H9 (cell line): Measurements from ENCODE around the gene CMTM8. TPM values are rescaled to one million over a fixed set of nuclear protein-coding genes. Genes with fewer than 3 reads are reported as not detected.
A peak's percentile ranks its signal among the peaks of the same experiment; 100 is the strongest.

Source experiments
- DNase-seq: peaks from one replicate; pipeline ENCODE4 v3.0.0-alpha.2; 2017
- H2AFZ ChIP-seq: one replicate; pipeline ENCODE4 v1.6.1; 2013; ENCODE audit warnings: mild to moderate bottlenecking, low read length, control low read depth, moderate library complexity
- H2AK5ac ChIP-seq: 2 replicates; pipeline ENCODE4 v1.6.1; 2013; ENCODE audit warnings: low read length, control low read depth, mixed read lengths; ENCODE audit not compliant: insufficient read length
- H2BK120ac ChIP-seq: one replicate; pipeline ENCODE4 v1.6.1; 2013; ENCODE audit warnings: low read depth, mild to moderate bottlenecking, low read length, control low read depth, inconsistent platforms; ENCODE audit not compliant: poor library complexity, severe bottlenecking
- H2BK12ac ChIP-seq: 2 replicates; pipeline ENCODE4 v1.6.1; 2013; ENCODE audit warnings: low read length, control low read depth, mixed read lengths, low read depth; ENCODE audit not compliant: insufficient read length
- H2BK15ac ChIP-seq: 2 replicates; pipeline ENCODE4 v1.6.1; 2013; ENCODE audit warnings: low read depth, low read length, control low read depth
- H2BK20ac ChIP-seq: one replicate; pipeline ENCODE4 v1.6.1; 2013; ENCODE audit warnings: low read depth, mild to moderate bottlenecking, low read length, control low read depth, inconsistent platforms; ENCODE audit not compliant: poor library complexity, severe bottlenecking
- H2BK5ac ChIP-seq: 2 replicates; pipeline ENCODE4 v1.6.1; 2013; ENCODE audit warnings: low read length, control low read depth, mixed read lengths; ENCODE audit not compliant: insufficient read length
- H3K14ac ChIP-seq: 2 replicates; pipeline ENCODE4 v1.6.1; 2013; ENCODE audit warnings: low read length, control low read depth; ENCODE audit not compliant: insufficient read depth
- H3K18ac ChIP-seq: 2 replicates; pipeline ENCODE4 v1.6.1; 2013; ENCODE audit warnings: low read depth, mild to moderate bottlenecking, mixed read lengths, low read length, control low read depth; ENCODE audit not compliant: insufficient read length
- H3K23ac ChIP-seq: 2 replicates; pipeline ENCODE4 v1.6.1; 2013; ENCODE audit warnings: low read length, control low read depth, mixed read lengths, low read depth; ENCODE audit not compliant: insufficient read length
- H3K23me2 ChIP-seq: 2 replicates; pipeline ENCODE4 v1.6.1; 2013; ENCODE audit warnings: low read depth, mild to moderate bottlenecking, mixed read lengths, low read length, control low read depth; ENCODE audit not compliant: insufficient read length, poor library complexity, severe bottlenecking
- H3K27ac ChIP-seq: 2 replicates; pipeline ENCODE4 v1.5.1; 2013; ENCODE audit warnings: low read length, control low read depth, mixed read lengths, low read depth; ENCODE audit not compliant: insufficient read length
- H3K27me3 ChIP-seq: 2 replicates; pipeline ENCODE4 v1.6.1; 2013; ENCODE audit warnings: low read length, control low read depth, inconsistent platforms; ENCODE audit not compliant: insufficient read depth
- H3K4ac ChIP-seq: 2 replicates; pipeline ENCODE4 v1.6.1; 2013; ENCODE audit warnings: low read depth, mild to moderate bottlenecking, control low read depth, inconsistent platforms, low read length, moderate library complexity
- H3K4me1 ChIP-seq: 2 replicates; pipeline ENCODE4 v1.6.1; 2013; ENCODE audit warnings: low read length, control low read depth, inconsistent platforms; ENCODE audit not compliant: insufficient read depth
- H3K4me2 ChIP-seq: 2 replicates; pipeline ENCODE4 v1.6.1; 2013; ENCODE audit warnings: low read length, control low read depth, mixed read lengths; ENCODE audit not compliant: insufficient read length, insufficient read depth
- H3K56ac ChIP-seq: 2 replicates; pipeline ENCODE4 v1.6.1; 2013; ENCODE audit warnings: low read depth, mild to moderate bottlenecking, mixed read lengths, low read length, control low read depth; ENCODE audit not compliant: insufficient read length
- H3K79me1 ChIP-seq: 2 replicates; pipeline ENCODE4 v1.6.1; 2013; ENCODE audit warnings: low read depth, mild to moderate bottlenecking, moderate library complexity, low read length, control low read depth, inconsistent platforms; ENCODE audit not compliant: insufficient read depth, poor library complexity, severe bottlenecking
- H3K79me2 ChIP-seq: 2 replicates; pipeline ENCODE4 v1.6.1; 2013; ENCODE audit warnings: low read length, control low read depth, inconsistent platforms; ENCODE audit not compliant: insufficient read depth
- H3K9ac ChIP-seq: 2 replicates; pipeline ENCODE4 v1.6.1; 2013; ENCODE audit warnings: low read length, control low read depth, mixed read lengths; ENCODE audit not compliant: insufficient read length; ENCODE audit errors: extremely low read depth
- H3K9me3 ChIP-seq: one replicate; pipeline ENCODE4 v1.6.1; 2013; ENCODE audit warnings: low read depth, low read length, inconsistent platforms; ENCODE audit not compliant: control insufficient read depth
- H3T11ph ChIP-seq: one replicate; pipeline ENCODE4 v1.6.1; 2013; ENCODE audit warnings: mild to moderate bottlenecking, low read length, control low read depth, inconsistent platforms
- H4K20me1 ChIP-seq: one replicate; pipeline ENCODE4 v1.6.1; 2013; ENCODE audit not compliant: control insufficient read depth, insufficient read length, insufficient read depth
- H4K5ac ChIP-seq: 2 replicates; pipeline ENCODE4 v1.6.1; 2013; ENCODE audit warnings: low read depth, mild to moderate bottlenecking, mixed read lengths, low read length, control low read depth; ENCODE audit not compliant: insufficient read length
- H4K8ac ChIP-seq: replicated peaks from 2 replicates; pipeline ENCODE4 v1.6.1; 2013; ENCODE audit warnings: low read length, control low read depth, mixed read lengths, low read depth; ENCODE audit not compliant: insufficient read length
- H4K91ac ChIP-seq: 2 replicates; pipeline ENCODE4 v1.6.1; 2013; ENCODE audit warnings: low read depth, mild to moderate bottlenecking, moderate library complexity, mixed read lengths, low read length, control low read depth; ENCODE audit not compliant: insufficient read length
- H3K27ac Mint-ChIP-seq, 3 experiments: 2 replicates in 2 of 3; 3 replicates in 1 of 3; pipeline ENCODE4 v1.8.0; 2020 to 2021; ENCODE audit warnings: mixed read lengths in 3 of 3, mild to moderate bottlenecking in 1 of 3, moderate library complexity in 1 of 3
- H3K27me3 Mint-ChIP-seq: 2 replicates; pipeline ENCODE4 v1.8.0; 2021; ENCODE audit warnings: low read depth, mild to moderate bottlenecking, moderate library complexity, mixed read lengths
- H3K36me3 Mint-ChIP-seq, 3 experiments: 2 replicates in 2 of 3; 3 replicates in 1 of 3; pipeline ENCODE4 v1.8.0; 2020 to 2021; ENCODE audit warnings: low read depth in 3 of 3, mixed read lengths in 3 of 3; ENCODE audit not compliant: insufficient read depth in 1 of 3
- H3K4me1 Mint-ChIP-seq, 2 experiments: 2 replicates each; pipeline ENCODE4 v1.8.0; 2020; ENCODE audit warnings: mixed read lengths in 2 of 2
- H3K4me3 Mint-ChIP-seq, 2 experiments: 2 replicates in 1 of 2; 3 replicates in 1 of 2; pipeline ENCODE4 v1.8.0; 2020 to 2021; ENCODE audit warnings: mild to moderate bottlenecking in 2 of 2, mixed read lengths in 2 of 2, moderate library complexity in 1 of 2
- H3K9me3 Mint-ChIP-seq, 2 experiments: 2 replicates in 1 of 2; 3 replicates in 1 of 2; pipeline ENCODE4 v1.8.0; 2020; ENCODE audit warnings: mild to moderate bottlenecking in 2 of 2, mixed read lengths in 2 of 2, moderate library complexity in 1 of 2
- CTCF ChIP-seq: fragments of 200-600 bp; sonication (generic); conservative IDR thresholded peaks from 3 replicates; pipeline ENCODE4 v1.8.0; 2021; ENCODE audit warnings: antibody characterized with exemption, mild to moderate bottlenecking
- WGBS: extraction: QIAGEN DNeasy Blood & Tissue Kit; methylation state at CpG from one replicate; pipeline ENCODE4 v1.1.7; 2013; ENCODE audit warnings: missing lambda C conversion rate, low lambda C conversion rate, mixed read lengths; ENCODE audit not compliant: insufficient read length; ENCODE audit errors: extremely low coverage; 5-methylcytosine and 5-hydroxymethylcytosine counted together
- total RNA-seq: library from RNA; stranded (reverse); gene quantifications from 2 replicates; pipeline ENCODE4 v1.2.1, GENCODE V29; 2021

CMTM8 gene
- total RNA-seq, 1 experiment from 2014 or later, result 4.0 TPM

- no peaks in the 10 kb centered on the region for H3K9me3 ChIP-seq
- Mint-ChIP-seq H3K4me3 (no peak overlapping the region), H3K27ac (peak overlapping the region in 2 of 3 experiments; percentile 21 to 78; a peak in 2 of 7 replicates), H3K27me3 (no peaks in the 10 kb centered on the region), H3K36me3 (peaks cover 0 to 2% (median 0%) of the 10 kb centered on the region in 3 experiments; a peak in 1 of 7 replicates), H3K9me3 (no peaks in the 10 kb centered on the region), H3K4me1 (peaks cover 69 to 70% of the 10 kb centered on the region in 2 experiments)
- no peak overlapping the region for H3K56ac ChIP-seq
- H2BK12ac ChIP-seq, result no peak overlapping the region
- H2BK5ac ChIP-seq, result no peak overlapping the region
- H3K23ac ChIP-seq, result no peak overlapping the region
- no peaks in the 10 kb centered on the region for H4K20me1 ChIP-seq
- H2AFZ ChIP-seq, result no peak overlapping the region
- TF ChIP-seq CTCF, result no peak
- no peak overlapping the region for H4K8ac ChIP-seq
- peaks cover 2% of the 10 kb centered on the region; the same call in 1 of the 2 replicates for H3K79me2 ChIP-seq
- peaks cover 11% of the 10 kb centered on the region; the same call in 1 of the 2 replicates for H3K4me1 ChIP-seq
- H3K4me2 ChIP-seq, result no peak overlapping the region
- no peak overlapping the region for H2BK15ac ChIP-seq
- H3K4ac ChIP-seq, result no peak overlapping the region
- no peak for DNase-seq
- H3T11ph ChIP-seq, result no peak overlapping the region
- WGBS, result no CpG with 5 or more reads among the region's 5 CpGs
- no peaks in the 10 kb centered on the region for H3K23me2 ChIP-seq
- H3K27me3 ChIP-seq, result no peaks in the 10 kb centered on the region
- H2BK120ac ChIP-seq, result no peak overlapping the region
- no peak overlapping the region for H2AK5ac ChIP-seq
- H3K9ac ChIP-seq, result no peak overlapping the region
- no peaks in the 10 kb centered on the region for H3K79me1 ChIP-seq
- peak overlapping the region; percentile 17 for H3K18ac ChIP-seq
- H4K91ac ChIP-seq, result no peak overlapping the region
- no peak overlapping the region for H3K14ac ChIP-seq
- H4K5ac ChIP-seq, result no peak overlapping the region
- H2BK20ac ChIP-seq, result no peak overlapping the region
- H3K27ac ChIP-seq, result no peak overlapping the region
Observed at GRCh38 chr3:32411442-32411841, 173.0 kb downstream of the CMTM8 start.
